NCI-H1694 treated with DMSO at 0.1 percent for 48 hours (cell line): ENCODE measurements around the gene MYDGF.
"Not testable (repeated sequence)": the region's sequence is repeated elsewhere in the genome, so short reads cannot be mapped to it uniquely, and the experiment has no call there.

Experiments used
- DNase-seq: peaks from one replicate; lab custom pipeline; 2025; lab: John Stamatoyannopoulos, UW

The MYDGF gene

DNA sequence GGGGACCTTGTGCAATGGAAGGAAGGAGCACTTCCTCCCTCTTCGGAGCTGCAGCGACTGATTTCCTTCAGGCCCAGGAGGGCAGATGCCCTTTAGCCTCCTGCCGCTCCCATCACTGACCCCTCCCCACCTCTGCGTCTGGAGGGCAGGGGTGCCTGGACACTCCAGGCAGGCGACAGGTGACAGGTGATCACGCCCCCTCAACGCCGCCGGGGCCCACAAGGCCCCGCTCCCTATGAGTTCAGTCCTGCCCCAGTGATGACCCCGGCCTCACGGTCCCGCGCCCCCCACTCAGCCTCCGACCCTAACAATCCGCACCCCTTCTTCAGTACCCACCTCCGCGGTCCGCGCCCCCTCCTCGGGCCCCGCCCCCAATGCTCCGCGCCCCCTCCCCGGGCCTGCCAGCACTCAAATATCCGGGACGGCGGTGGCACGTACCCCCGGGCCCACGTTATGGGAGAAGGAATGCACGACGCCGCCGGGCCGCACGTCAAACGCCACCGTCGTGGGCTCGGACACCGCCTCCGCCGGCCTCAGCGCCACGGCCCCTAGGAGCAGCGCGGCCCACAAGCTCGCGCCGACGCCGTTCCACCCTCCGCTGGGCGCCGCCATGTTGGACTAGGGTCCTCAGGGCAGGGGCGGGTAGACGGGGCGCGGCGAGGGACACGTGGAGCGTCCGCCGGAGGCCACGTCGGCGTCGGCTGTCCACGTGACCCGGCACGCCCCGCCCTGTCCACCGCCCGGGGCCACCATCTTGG lies at the start of gene MYDGF:
Gene MYDGF, minus strand, starts transcription at position 620 of the 758 bp plus-strand sequence. Its CDS starts 8 bp downstream, at position 612.
- DNase-seq, result peak; percentile 42

- no peak for DNase-seq
Observed at GRCh38 chr19:4719499-4719866, 49.3 kb upstream of the MYDGF start.

GRCh38 chr19:4717966-4718701 lies 48.0 kb upstream of the MYDGF start:
- DNase-seq, result no peak

GRCh38 chr19:4717191-4717965 lies 47.2 kb upstream of the MYDGF start:
- DNase-seq, result no peak

GRCh38 chr19:4715529-4716221 lies 45.5 kb upstream of the MYDGF start:
- DNase-seq, result no peak

GRCh38 chr19:4715178-4715528 lies 45.0 kb upstream of the MYDGF start:
- not testable (repeated sequence) for DNase-seq

DNA sequence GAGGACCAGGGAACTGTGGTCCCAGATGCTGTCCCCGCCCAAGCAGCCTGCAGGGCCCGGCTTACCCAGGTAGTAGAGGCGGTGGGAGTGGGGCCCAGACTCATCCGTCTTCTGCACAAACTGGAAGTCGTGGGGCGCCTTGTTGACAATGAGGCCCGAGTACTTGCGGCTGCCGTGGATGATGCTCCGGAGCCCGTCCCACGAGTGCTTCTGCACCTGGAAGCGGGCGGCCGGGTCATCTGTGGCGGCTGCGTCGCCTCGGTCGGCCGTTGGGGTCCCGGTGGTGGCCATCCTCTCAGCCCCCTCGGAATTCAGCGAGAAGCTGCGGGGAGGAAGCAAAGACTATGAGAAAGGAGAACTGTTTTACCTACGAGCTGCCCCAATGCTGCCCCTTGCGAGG lies 43.9 kb upstream of the MYDGF start:
- no peak for DNase-seq

DNA sequence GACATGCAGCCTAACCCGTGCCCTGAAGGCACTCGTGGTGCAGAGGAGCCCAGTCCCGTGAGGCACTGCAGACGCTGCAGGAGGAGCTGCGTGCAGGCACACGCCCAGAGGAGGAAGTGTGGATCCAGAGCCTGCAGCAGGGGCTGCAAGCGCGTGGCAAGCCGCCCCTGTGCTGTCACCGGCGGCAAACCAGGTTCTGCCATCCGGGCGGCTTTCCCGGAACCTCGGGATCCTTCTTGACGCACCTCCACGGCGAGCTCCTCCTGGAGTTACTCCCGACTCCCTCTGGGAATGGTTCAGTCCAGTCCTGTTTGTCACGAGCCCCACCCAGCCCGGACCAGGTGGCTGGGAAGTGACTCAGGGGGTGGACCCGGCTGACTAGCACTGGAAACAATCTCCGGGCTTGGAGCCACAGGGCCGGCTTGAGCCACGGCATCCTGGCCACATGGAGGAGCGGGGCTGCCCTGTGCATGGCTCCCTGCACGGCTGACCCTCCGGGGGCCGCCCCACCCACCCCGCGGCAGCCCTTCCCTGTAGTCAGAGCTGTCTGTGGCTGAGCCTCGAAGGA lies 43.3 kb upstream of the MYDGF start:
- no peak for DNase-seq

GRCh38 chr19:4712771-4713170 lies 42.6 kb upstream of the MYDGF start:
- no peak for DNase-seq

- no peak for DNase-seq
Observed at GRCh38 chr19:4711211-4711610, 41.1 kb upstream of the MYDGF start.

DNA sequence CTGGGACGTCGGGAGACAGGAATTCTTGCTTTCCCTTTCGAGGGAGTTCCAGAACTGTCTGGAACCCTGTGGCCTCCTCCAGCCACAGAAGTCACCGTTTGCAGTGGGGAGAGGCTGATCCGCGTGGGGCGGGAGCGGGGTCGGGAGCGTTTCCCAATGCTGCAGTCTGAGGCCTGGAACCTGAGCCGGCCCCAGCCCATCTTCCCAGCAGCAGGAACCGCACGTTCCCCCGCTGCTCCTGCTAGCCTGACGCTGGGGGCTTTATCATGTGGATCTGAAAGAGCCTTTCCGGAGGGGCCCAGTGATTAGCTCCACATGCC lies 40.1 kb upstream of the MYDGF start:
- DNase-seq, result no peak

- no peak for DNase-seq
Observed at GRCh38 chr19:4709440-4710280, 39.5 kb upstream of the MYDGF start.

DNA sequence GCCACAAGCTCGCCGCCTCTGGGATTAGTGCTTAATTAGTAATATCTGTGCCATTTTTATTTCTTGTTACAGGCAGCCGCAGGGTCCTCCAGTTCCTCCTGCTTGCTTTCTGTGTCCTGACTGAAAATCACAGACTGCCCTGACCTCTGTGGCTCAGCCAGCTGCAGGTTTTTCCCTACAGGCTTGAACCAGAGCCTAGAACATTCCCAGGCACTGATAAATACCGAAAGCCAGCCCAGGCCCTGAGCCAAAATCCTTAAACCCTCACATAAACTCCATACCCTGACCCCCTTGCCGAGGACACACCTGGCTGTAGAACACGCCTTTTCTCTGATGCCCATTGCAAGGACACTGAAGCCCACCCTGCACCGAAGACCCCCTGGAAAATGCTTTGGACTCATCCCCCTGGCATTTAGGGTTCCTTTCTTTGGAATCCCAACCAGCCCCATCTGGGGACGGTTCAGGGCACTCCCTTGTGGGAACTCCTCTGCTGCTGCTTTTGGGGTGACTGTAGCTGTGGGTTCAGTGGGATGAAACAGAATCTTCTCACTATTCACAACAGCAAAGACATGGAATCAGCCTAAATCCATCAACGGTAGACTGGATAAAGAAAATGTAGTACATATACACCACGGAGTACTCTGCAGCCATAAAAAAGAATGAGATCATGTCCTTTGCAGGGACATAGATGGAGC lies 38.0 kb upstream of the MYDGF start:
- DNase-seq, result no peak

GRCh38 chr19:4707322-4707721 lies 37.2 kb upstream of the MYDGF start:
- no peak for DNase-seq

DNA sequence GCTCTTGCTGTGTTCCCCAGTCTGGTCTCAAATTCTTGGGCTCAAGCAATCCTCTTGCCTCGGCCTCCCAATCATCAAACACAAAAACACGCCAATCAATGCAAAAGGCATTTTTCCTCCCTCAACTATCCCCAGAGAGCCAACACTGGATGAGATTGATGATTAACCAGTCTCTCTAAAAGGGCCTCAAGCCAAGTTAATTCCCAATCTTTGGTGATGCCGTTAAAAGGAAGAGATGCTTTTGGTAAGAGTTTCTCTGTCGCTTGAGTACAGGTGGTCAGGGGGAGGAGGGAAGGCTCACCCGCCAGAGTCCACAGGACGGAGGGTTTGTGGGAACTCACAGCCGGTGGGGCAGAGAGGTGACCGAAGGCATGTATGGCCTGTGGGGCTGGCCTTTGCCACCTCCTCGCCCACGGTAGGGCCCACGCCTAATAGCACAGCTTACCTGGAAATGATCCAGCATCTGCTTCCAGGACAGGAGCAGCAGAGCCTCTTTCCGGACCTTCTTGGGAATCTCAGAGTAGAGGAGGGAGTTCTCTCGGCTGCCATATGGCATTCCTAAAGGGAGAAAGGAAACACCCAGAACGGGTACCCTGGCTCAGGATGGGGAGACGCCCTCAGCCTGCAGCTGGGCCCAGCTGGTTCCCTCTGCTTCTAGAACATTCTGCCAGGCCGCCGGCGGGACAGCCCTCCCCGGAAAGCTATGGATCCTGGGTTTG lies 35.4 kb upstream of the MYDGF start:
- no peak for DNase-seq

DNA sequence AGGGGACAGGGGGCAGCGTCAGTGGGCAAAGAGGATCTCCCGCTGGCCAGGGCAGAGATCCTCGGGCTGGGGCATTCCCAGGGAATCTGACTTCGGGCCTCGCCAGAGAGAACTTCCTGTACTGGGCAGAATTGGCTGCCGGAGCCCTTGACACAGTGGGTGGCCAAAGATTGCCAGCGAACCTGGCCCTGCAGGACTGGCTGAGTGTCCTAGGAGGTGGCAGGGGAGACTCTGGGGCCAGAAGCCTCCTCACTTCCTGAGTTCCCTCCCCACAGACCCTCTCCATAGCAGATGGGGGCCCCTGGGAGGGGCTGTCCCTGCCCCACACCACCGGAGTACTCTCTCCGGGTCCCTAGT lies 34.2 kb upstream of the MYDGF start:
- no peak for DNase-seq

DNA sequence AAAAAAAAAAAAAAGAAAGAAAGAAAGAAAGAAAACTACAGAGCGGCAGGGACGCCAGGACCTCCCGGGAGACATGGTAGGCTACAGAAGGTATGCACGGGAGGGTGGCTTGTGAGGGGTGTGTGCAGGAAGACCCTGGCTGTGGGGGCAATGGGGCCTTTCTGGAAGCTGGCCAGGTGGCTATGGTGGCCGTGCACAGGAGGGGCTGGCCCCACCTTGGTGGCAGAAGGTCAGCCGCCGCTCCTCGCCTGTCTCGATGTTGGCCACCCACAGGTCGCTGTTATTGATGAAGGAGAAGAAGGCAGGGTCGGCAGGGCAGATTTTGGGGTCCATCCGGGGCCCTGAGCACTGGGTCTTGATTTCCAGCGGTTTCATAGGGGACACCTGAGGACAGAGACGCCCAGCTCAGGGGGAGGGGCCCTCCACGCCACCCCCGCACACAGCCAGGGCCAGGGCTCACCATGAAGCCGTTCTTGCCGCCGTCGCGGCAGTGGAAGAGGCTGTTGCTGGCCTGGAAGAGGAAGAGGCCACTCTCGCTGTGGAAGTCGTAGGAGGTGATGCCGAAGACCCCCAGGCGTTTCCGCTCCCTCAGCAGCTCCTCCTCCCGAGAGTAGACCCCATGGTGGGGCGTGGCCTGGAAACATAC lies 33.7 kb upstream of the MYDGF start:
- DNase-seq, result no peak

DNA sequence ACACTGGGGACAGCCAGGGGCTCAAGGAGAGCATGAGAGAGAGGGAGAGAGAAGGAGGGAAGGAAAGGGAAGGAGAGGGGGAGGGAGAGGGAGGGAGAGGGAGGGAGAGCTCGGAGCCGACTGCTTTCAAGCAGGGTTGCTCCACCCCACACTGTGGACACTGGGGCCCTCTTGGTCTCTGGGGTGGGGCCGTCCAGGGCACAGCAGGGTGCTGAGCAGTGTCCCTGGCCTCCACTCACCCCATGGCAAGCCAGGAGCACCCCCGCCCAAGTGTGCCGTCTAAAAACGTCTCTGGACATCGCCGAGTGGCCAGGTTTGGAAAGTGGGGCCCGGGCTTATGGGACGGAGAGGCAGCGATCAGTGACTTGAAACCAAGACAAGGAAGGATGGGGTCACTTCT lies 32.6 kb upstream of the MYDGF start:
- DNase-seq, result no peak

DNA sequence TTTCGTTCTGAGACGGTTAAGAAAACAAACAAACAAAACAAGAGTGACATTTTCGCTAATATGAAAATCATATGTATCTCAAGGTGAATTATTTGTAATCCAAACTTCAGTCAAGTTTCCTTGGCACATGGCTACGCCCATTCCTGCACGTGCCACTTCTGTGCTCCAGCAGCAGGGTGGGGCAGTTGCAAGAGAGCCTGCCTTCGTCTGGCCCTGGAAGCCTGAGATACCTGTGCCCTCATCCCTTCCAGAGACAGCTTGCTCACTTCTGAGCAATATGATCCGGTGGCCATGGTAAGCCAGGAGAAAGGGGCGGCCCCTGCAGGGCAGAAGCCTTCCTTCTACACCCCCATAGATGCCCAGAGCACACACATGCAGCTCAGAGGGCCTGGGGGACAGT lies 31.4 kb upstream of the MYDGF start:
- DNase-seq, result no peak

- no peak for DNase-seq
Observed at GRCh38 chr19:4700693-4700970, 30.5 kb upstream of the MYDGF start.
